ENCODE results near the gene TXNRD3. TPM values are rescaled to one million over a fixed set of nuclear protein-coding genes. Genes with fewer than 3 reads are reported as not detected.

Gene TXNRD3
- total RNA-seq, 6 experiments from 2014 or later = 7.3 to 10.4 (median 7.9) TPM

GRCh38 chr3:126618760-126619159, 36.2 kb downstream of the TXNRD3 start:
- Histone ChIP-seq H3K27me3 (no peaks in the 10 kb centered on the region), H3K36me3 (peaks cover 0 to 5% (median 0%) of the 10 kb centered on the region in 4 donors), H3K4me3 (no peak overlapping the region), H3K9me3 (no peaks in the 10 kb centered on the region), H3K4me1 (no peaks in the 10 kb centered on the region), H3K27ac (no peak overlapping the region)
- TF ChIP-seq CTCF (IDR thresholded peaks at IDR 0.05) = no peak
- no peak for TF ChIP-seq POLR2A (IDR thresholded peaks at IDR 0.05)
- no peak for ATAC-seq
- intact Hi-C loops (cut with DNase I) = no loop called here
- DNase-seq = no peak

DNA sequence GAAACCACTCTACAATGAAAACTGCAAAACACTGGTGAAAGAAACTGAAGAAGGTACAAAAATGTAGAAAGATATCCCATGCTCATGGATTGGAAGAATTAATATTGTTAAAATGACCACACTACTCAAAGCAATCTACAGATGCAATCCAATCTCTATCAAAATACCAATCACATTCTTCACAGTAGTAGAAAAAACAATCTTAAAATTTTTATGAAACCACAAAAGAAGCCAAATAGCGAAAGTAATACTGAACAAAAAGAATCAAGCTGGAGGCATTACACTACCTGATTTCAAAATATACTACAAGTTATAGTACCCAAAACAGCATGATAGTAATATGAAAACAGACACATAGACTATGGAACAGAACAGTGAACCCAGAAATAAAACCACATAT, 36.9 kb downstream of the TXNRD3 start:
- intact Hi-C loops (cut with DNase I) = no loop called here
- Histone ChIP-seq H3K36me3 (peaks cover 0 to 5% (median 0%) of the 10 kb centered on the region in 4 donors), H3K4me1 (no peaks in the 10 kb centered on the region), H3K4me3 (no peak overlapping the region), H3K9me3 (no peaks in the 10 kb centered on the region), H3K27ac (no peak overlapping the region), H3K27me3 (no peaks in the 10 kb centered on the region)
- DNase-seq (no peak), ATAC-seq (no peak)
- no peak for TF ChIP-seq POLR2A (IDR thresholded peaks at IDR 0.05)
- WGBS (ENCODE audit: insufficient coverage, low coverage, low lambda C conversion rate, missing lambda C conversion rate) = 50% methylated on average over 1 of the region's 1 CpG

DNA sequence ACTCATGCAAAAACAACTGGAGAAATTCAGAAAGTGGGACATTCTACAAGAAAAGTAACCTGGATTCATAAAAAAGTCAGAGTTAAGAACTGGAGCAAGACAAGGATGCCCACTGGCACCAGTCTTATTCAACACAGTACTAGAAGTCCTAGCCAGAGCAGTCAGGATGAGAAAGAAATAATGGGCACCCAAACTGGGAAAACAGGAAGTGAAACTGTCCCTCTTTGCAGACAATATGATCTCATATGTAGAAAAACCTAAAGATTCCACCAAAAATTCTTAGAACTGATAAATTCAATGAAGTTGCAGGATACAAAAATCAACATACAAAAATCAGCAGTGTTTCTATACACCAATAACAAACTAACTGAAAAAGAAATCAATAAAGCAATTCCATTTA, 37.4 kb downstream of the TXNRD3 start:
- no peak for TF ChIP-seq CTCF (IDR thresholded peaks at IDR 0.05)
- no peak for TF ChIP-seq POLR2A (IDR thresholded peaks at IDR 0.05)
- no peak overlapping the region for H3K27ac ChIP-seq
- H3K36me3 ChIP-seq = peaks cover 0 to 5% (median 0%) of the 10 kb centered on the region in 4 donors
- H3K4me1 ChIP-seq = no peaks in the 10 kb centered on the region
- DNase-seq (no peak), ATAC-seq (no peak)
- H3K27me3 ChIP-seq = no peaks in the 10 kb centered on the region
- no peaks in the 10 kb centered on the region for H3K9me3 ChIP-seq
- H3K4me3 ChIP-seq = no peak overlapping the region
- intact Hi-C loops (cut with DNase I) = no loop called here

DNA sequence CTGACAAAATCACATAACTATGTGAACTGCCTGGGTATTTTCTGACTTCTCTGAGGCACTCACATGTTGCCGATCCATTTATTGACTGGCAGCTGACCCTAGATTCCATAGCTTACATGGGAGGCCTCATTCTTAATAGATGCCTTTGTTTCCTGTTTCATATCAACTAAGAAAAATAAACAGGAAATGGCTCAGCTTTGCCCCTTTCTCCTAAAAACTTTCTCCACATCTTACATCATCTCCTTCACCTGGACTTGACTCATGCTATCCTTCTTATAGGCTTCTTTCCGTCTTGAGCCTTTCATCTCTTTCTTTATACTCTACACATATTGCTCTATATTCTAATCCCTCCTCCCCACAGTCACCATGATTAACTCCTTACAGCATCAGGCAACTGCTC, 38.0 kb downstream of the TXNRD3 start:
- 85% methylated on average over 2 of the region's 2 CpGs for WGBS (ENCODE audit: insufficient coverage, low coverage, low lambda C conversion rate, missing lambda C conversion rate)
- DNase-seq = no peak
- H3K36me3 ChIP-seq = peaks cover 0 to 4% (median 0%) of the 10 kb centered on the region in 4 donors
- intact Hi-C loops (cut with DNase I) = no loop called here
- no peaks in the 10 kb centered on the region for H3K27me3 ChIP-seq
- no peaks in the 10 kb centered on the region for H3K9me3 ChIP-seq
- H3K4me1 ChIP-seq = no peaks in the 10 kb centered on the region
- no peak overlapping the region for H3K27ac ChIP-seq
- H3K4me3 ChIP-seq = no peak overlapping the region
- TF ChIP-seq CTCF (IDR thresholded peaks at IDR 0.05) (no peak), POLR2A (IDR thresholded peaks at IDR 0.05) (no peak)
- no peak for ATAC-seq

DNA sequence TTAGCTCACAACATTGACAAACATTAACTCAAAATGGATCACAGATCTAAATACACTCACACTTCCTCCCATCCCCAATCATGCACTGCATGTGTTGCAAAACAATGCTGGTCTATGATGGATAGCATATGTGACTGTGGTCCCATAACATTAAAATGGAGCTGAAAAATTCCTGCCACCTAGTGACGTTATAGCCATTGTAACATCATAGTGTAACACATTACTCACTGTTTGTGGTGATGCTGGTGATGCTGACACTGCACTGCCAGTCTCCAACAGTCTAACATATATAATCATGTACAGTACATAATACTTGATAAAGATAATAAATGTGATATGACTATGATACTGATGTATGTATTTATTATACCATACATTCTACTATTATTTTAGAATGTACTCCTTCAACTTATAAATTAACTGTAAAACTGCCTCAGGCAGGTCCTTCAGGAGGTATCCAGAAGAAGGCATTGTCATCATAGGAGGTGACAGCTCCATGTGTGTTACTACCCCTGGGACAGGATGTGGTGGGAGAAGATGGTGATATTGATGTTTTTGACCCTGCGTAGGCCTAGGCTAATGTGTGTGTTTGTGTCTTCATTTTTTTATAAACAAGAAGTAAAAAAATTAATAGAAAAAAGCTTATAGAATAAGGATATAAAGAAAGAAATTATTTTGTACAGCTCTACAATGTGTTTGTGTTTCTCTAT, 41.3 kb downstream of the TXNRD3 start:
- Histone ChIP-seq H3K4me3 (no peak overlapping the region), H3K36me3 (peaks cover 0 to 10% (median 2%) of the 10 kb centered on the region in 4 donors), H3K27me3 (no peaks in the 10 kb centered on the region), H3K4me1 (no peaks in the 10 kb centered on the region), H3K9me3 (no peaks in the 10 kb centered on the region), H3K27ac (no peak overlapping the region)
- DNase-seq (no peak), ATAC-seq (no peak)
- no peak for TF ChIP-seq POLR2A (IDR thresholded peaks at IDR 0.05)
- no peak for TF ChIP-seq CTCF (IDR thresholded peaks at IDR 0.05)
- WGBS (ENCODE audit: insufficient coverage, low coverage, low lambda C conversion rate, missing lambda C conversion rate) = 75% methylated on average over 2 of the region's 2 CpGs
- intact Hi-C loops (cut with DNase I) = no loop called here

Data from right lobe of liver (tissue), 6 donors.